ENCODE results near the gene OLFM4. TPM values are rescaled to one million over a fixed set of nuclear protein-coding genes. Genes with fewer than 3 reads are reported as not detected.

OLFM4 gene
- total RNA-seq, 6 experiments from 2014 or later = 0.54 to 0.75 (median 0.73) TPM; not detected in 3

DNA sequence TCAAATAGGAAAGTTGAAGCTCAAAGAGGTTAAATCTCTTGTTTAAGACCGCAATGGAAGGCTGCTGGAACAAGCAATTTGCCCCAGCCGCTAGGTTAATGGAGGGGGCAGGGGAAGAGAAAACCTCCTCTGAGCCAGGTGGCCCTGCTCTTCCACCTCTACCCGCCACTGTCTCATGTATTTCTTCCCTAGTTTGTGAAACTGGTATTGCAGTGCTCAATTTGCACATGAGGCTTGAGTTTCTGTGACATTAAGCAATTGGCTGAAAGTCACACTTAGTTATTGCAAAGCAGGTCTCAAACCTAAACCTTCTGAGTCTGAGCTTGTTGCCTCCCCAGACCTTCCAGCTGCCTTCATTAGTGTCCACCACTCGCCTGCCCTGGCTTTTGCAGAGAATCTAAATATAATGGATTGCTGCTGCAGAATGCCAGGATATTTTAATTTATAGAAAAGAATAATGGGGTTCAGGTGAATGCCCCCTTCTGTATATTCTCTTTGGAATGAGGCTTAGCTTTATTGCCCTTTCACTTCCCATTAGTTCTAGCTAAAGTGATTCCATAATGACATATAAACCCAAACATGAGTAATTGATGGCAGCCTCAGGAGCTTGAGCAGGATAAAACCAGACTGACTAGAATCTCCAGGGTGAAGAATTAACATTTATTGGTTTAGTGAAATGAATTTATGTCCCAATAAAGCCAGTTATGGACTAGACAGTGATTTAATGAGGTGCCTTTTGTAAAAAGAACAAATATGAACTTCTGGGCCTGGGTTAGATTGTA lies 27.0 kb upstream of the OLFM4 start:
- TF ChIP-seq POLR2A (IDR thresholded peaks at IDR 0.05) = no peak
- TF ChIP-seq, protein P1, sequence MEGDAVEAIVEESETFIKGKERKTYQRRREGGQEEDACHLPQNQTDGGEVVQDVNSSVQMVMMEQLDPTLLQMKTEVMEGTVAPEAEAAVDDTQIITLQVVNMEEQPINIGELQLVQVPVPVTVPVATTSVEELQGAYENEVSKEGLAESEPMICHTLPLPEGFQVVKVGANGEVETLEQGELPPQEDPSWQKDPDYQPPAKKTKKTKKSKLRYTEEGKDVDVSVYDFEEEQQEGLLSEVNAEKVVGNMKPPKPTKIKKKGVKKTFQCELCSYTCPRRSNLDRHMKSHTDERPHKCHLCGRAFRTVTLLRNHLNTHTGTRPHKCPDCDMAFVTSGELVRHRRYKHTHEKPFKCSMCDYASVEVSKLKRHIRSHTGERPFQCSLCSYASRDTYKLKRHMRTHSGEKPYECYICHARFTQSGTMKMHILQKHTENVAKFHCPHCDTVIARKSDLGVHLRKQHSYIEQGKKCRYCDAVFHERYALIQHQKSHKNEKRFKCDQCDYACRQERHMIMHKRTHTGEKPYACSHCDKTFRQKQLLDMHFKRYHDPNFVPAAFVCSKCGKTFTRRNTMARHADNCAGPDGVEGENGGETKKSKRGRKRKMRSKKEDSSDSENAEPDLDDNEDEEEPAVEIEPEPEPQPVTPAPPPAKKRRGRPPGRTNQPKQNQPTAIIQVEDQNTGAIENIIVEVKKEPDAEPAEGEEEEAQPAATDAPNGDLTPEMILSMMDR (IDR thresholded peaks at IDR 0.05) = no peak
- no peak for ATAC-seq
- intact Hi-C loops (cut with DNase I) = no loop called here
- Histone ChIP-seq H3K27me3 (no peaks in the 10 kb centered on the region), H3K4me1 (no peaks in the 10 kb centered on the region), H3K4me3 (no peak overlapping the region), H3K27ac (no peak overlapping the region), H3K9me3 (no peaks in the 10 kb centered on the region), H3K36me3 (no peaks in the 10 kb centered on the region)
- no peak for DNase-seq
- WGBS (ENCODE audit: insufficient coverage, low coverage, low lambda C conversion rate, missing lambda C conversion rate) = 64% methylated on average over 4 of the region's 4 CpGs

DNA sequence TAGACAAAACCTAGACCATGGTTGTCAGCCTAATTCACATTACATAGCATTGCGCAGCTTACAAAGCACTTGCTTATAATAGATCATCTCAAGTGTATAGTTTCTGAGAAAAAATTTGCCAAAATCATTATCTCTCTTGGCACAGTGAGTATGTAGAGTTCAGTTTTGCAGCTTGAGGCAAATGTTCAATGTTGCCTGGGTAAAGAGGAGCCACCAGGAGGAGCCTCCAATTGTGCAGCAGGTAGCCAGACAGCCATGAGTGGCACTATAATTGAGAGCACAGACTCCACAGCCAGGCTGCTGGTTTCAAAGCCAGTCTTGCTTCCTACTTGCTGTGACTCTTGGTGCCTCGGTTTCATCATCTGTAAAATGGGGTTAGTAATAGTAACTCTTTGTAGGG lies 24.0 kb upstream of the OLFM4 start:
- Histone ChIP-seq H3K36me3 (no peaks in the 10 kb centered on the region), H3K4me3 (no peak overlapping the region), H3K9me3 (no peaks in the 10 kb centered on the region), H3K4me1 (no peaks in the 10 kb centered on the region), H3K27ac (no peak overlapping the region), H3K27me3 (no peaks in the 10 kb centered on the region)
- TF ChIP-seq POLR2A (IDR thresholded peaks at IDR 0.05) = no peak
- TF ChIP-seq, protein P1 (IDR thresholded peaks at IDR 0.05) = no peak
- DNase-seq (no peak), ATAC-seq (no peak)
- 57% methylated on average over 2 of the region's 2 CpGs for WGBS (ENCODE audit: insufficient coverage, low coverage, low lambda C conversion rate, missing lambda C conversion rate)
- intact Hi-C loops (cut with DNase I) = no loop called here

DNA sequence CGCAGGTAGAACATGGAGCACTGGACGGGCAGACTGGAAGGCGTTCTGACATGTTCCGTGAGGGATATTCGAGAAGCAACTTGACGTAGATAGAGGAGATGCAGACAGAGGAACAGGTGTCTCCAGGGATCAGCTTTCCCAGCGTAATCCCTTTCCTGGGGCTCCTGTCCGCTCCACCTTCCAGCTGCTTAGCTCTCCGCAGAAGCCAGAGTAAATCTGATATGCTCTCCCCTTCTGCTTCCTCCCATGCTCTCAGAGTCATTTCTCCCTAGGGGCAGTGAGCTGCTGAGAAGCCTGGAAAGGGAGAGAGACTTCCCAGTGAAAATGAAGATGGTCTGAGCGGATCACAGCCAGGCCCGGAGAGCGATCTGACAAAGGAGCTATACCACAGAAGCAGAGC lies 23.0 kb upstream of the OLFM4 start:
- WGBS (ENCODE audit: insufficient coverage, low coverage, low lambda C conversion rate, missing lambda C conversion rate) = 81% methylated on average over 5 of the region's 12 CpGs

DNA sequence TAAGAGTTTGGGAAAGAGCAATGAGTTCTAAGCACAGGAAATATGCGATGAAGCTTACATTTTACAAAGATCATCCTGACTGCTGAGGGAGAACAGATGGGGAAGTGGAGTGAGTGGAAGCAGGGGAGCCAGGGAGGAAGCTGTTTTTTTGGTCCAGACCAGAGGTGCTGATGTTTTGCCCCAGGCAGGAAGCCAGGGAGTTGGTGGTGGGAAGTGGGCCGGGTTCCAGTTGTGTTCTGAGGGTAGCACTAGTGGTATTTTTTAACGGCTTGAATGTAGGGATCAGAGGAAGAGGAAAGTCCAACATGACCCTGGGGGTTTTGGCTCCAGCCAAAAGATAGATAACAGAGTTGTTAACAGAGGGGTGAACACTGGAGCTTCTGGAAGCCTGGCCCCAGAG lies 20.7 kb upstream of the OLFM4 start:
- WGBS (ENCODE audit: insufficient coverage, low coverage, low lambda C conversion rate, missing lambda C conversion rate) = 23% methylated on average over 3 of the region's 3 CpGs
- no peaks in the 10 kb centered on the region for H3K9me3 ChIP-seq
- intact Hi-C loops (cut with DNase I) = no loop called here
- H3K4me3 ChIP-seq = no peak overlapping the region
- no peaks in the 10 kb centered on the region for H3K27me3 ChIP-seq
- no peak overlapping the region for H3K27ac ChIP-seq
- no peaks in the 10 kb centered on the region for H3K4me1 ChIP-seq
- no peak for ATAC-seq
- DNase-seq = no peak
- TF ChIP-seq POLR2A (IDR thresholded peaks at IDR 0.05) = no peak
- TF ChIP-seq, protein P1 (IDR thresholded peaks at IDR 0.05) = no peak
- no peaks in the 10 kb centered on the region for H3K36me3 ChIP-seq

More for the DNA sequence above, 23.0 kb upstream of the OLFM4 start:
- intact Hi-C loops (cut with DNase I) = no loop called here
- no peaks in the 10 kb centered on the region for H3K9me3 ChIP-seq
- no peak overlapping the region for H3K27ac ChIP-seq
- no peak overlapping the region for H3K4me3 ChIP-seq
- TF ChIP-seq, protein P1 (IDR thresholded peaks at IDR 0.05) = no peak
- no peak for TF ChIP-seq POLR2A (IDR thresholded peaks at IDR 0.05)
- H3K27me3 ChIP-seq = no peaks in the 10 kb centered on the region
- DNase-seq (no peak), ATAC-seq (no peak)
- no peaks in the 10 kb centered on the region for H3K4me1 ChIP-seq
- H3K36me3 ChIP-seq = no peaks in the 10 kb centered on the region
